ENCODE results near the gene SMG9. TPM values are rescaled to one million over a fixed set of nuclear protein-coding genes. Genes with fewer than 3 reads are reported as not detected.

Gene SMG9
- total and polyA plus RNA-seq, 2 of the 4 experiments (the other 2 are of a cell fraction): 4.8 to 24.3 TPM

DNA sequence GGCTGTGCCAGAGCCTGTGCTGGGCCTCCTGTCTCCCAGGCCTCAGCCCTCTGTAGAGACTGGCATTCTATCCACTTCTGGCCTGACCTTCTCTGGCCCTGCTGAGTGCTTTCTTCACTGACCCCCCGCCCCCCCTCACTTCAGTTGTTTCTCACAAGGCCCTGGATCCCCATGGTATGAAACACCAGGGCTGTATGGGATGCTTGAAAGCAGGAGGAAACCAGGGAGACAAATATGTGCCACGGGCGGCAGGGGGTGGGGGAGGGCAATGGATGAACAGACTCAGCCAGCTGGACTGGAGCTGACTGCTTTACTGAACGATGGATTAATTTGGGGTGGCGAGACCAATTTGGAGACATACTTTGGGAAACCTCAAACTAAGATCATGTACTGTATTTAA is 24.8 kb downstream of the SMG9 start:
- no CpG with 5 or more reads among the region's 5 CpGs for WGBS, 2 experiments (ENCODE audit: extremely low coverage in 2 of 2, insufficient read length in 1 of 2)
- H2AFZ ChIP-seq (replicated peaks; ENCODE audit: low read length, poor library complexity): no peak overlapping the region
- H4K8ac ChIP-seq (ENCODE audit: low read depth in 2 of 2, low read length in 2 of 2): no peak overlapping the region
- in situ Hi-C loops (cut with MboI; ENCODE audit: low sequenced_read_pairs): no loop called here
- no peaks in the 10 kb centered on the region for H4K20me1 ChIP-seq (ENCODE audit: insufficient read depth, low read length)
- no peak overlapping the region for H2BK20ac ChIP-seq (ENCODE audit: low read depth, low read length)
- H3K79me1 ChIP-seq (ENCODE audit: low read depth in 1 of 2, low read length in 2 of 2): 0 out of 4 replicates have a peak, but pooled peaks cover 0 to 3% of the 10 kb centered on the region in 2 experiments
- no peak overlapping the region for H2AK5ac ChIP-seq (ENCODE audit: low read depth, low read length)
- no peaks in the 10 kb centered on the region for H3K27me3 ChIP-seq (ENCODE audit: control insufficient read depth, insufficient read depth, low read length)
- TF ChIP-seq NFE2L2 (IDR thresholded peaks at IDR 0.05; ENCODE audit: low read depth, low read length) (no peak), FOS (IDR thresholded peaks at IDR 0.05; ENCODE audit: low read depth, low read length) (no peak), RFX5 (IDR thresholded peaks at IDR 0.05; ENCODE audit: low read depth, low read length) (no peak), POLR2A (IDR thresholded peaks at IDR 0.05; ENCODE audit: low read depth, low read length) (no peak), MAFK (IDR thresholded peaks at IDR 0.05; ENCODE audit: low read depth, low read length) (no peak), CEBPB (IDR thresholded peaks at IDR 0.05; ENCODE audit: low read depth, low read length) (no peak), RCOR1 (IDR thresholded peaks at IDR 0.05; ENCODE audit: insufficient replicate concordance, low read length) (no peak), MAZ (IDR thresholded peaks at IDR 0.05; ENCODE audit: borderline replicate concordance, low read depth, low read length) (no peak), SMC3 (IDR thresholded peaks at IDR 0.05; ENCODE audit: low read depth, low read length) (no peak), USF2 (IDR thresholded peaks at IDR 0.05; ENCODE audit: low read depth, low read length) (no peak), CHD1 (IDR thresholded peaks at IDR 0.05; ENCODE audit: low read depth, low read length) (no peak), RAD21 (IDR thresholded peaks at IDR 0.05; ENCODE audit: low read length) (no peak), MXI1 (IDR thresholded peaks at IDR 0.05; ENCODE audit: borderline replicate concordance, low read depth, low read length) (no peak), BHLHE40 (IDR thresholded peaks at IDR 0.05; ENCODE audit: low read depth, low read length) (no peak)
- TF ChIP-seq, protein P1, sequence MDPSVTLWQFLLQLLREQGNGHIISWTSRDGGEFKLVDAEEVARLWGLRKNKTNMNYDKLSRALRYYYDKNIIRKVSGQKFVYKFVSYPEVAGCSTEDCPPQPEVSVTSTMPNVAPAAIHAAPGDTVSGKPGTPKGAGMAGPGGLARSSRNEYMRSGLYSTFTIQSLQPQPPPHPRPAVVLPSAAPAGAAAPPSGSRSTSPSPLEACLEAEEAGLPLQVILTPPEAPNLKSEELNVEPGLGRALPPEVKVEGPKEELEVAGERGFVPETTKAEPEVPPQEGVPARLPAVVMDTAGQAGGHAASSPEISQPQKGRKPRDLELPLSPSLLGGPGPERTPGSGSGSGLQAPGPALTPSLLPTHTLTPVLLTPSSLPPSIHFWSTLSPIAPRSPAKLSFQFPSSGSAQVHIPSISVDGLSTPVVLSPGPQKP (IDR thresholded peaks at IDR 0.05; ENCODE audit: borderline replicate concordance, low read depth, low read length): no peak
- TF ChIP-seq, protein P2, sequence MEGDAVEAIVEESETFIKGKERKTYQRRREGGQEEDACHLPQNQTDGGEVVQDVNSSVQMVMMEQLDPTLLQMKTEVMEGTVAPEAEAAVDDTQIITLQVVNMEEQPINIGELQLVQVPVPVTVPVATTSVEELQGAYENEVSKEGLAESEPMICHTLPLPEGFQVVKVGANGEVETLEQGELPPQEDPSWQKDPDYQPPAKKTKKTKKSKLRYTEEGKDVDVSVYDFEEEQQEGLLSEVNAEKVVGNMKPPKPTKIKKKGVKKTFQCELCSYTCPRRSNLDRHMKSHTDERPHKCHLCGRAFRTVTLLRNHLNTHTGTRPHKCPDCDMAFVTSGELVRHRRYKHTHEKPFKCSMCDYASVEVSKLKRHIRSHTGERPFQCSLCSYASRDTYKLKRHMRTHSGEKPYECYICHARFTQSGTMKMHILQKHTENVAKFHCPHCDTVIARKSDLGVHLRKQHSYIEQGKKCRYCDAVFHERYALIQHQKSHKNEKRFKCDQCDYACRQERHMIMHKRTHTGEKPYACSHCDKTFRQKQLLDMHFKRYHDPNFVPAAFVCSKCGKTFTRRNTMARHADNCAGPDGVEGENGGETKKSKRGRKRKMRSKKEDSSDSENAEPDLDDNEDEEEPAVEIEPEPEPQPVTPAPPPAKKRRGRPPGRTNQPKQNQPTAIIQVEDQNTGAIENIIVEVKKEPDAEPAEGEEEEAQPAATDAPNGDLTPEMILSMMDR (conservative IDR thresholded peaks at IDR 0.05; ENCODE audit: low read depth, low read length): no peak
- H3K36me3 ChIP-seq (ENCODE audit: control insufficient read depth, insufficient read depth, low read length): peaks cover 50% of the 10 kb centered on the region
- no peak overlapping the region for H3K23ac ChIP-seq (ENCODE audit: low read depth, low read length)
- no peaks in the 10 kb centered on the region for H3K9me3 ChIP-seq (ENCODE audit: control insufficient read depth, insufficient read depth, low read length)
- H3K4ac ChIP-seq (ENCODE audit: low read depth, low read length): no peak overlapping the region
- H3K27ac ChIP-seq (ENCODE audit: insufficient read depth, low read length): no peak overlapping the region
- dilution Hi-C loops (cut with HindIII; ENCODE audit: low sequenced_read_pairs, unreplicated experiment): no loop called here
- H4K5ac ChIP-seq (ENCODE audit: low read depth, low read length): no peak overlapping the region
- H2BK15ac ChIP-seq (ENCODE audit: low read depth, low read length): no peak overlapping the region
- H3K9me1 ChIP-seq (ENCODE audit: insufficient read depth, low read length): peaks cover 13% of the 10 kb centered on the region; the same call in 1 of the 2 replicates
- no peak overlapping the region for H3K4me2 ChIP-seq (ENCODE audit: low read depth, low read length)
- ChIA-PET POLR2A (ENCODE audit: unreplicated experiment) (no interaction called here), CTCF (no interaction called here)
- H3K14ac ChIP-seq (replicated peaks; ENCODE audit: low read depth, low read length): no peak overlapping the region
- no peak overlapping the region for H3K56ac ChIP-seq (ENCODE audit: extremely low read depth, insufficient read depth, low read length)
- no TSS peak for BruUV-seq (replicated peaks)
- H4K91ac ChIP-seq (ENCODE audit: insufficient read depth, low read depth, low read length): no peak overlapping the region
- no peak for ATAC-seq (ENCODE audit: low read depth)
- H2BK5ac ChIP-seq (ENCODE audit: low read depth, low read length, poor library complexity, severe bottlenecking): no peak overlapping the region
- no peak overlapping the region for H3K18ac ChIP-seq (ENCODE audit: low read depth, low read length)
- H2BK120ac ChIP-seq (ENCODE audit: low read depth, low read length): no peak overlapping the region
- no peak overlapping the region for H3K4me3 ChIP-seq (ENCODE audit: insufficient read depth, low read depth, low read length)
- H3K4me1 ChIP-seq (ENCODE audit: control insufficient read depth, insufficient read depth, low read length): 0 out of 2 replicates have a peak, but pooled peaks cover 2% of the 10 kb centered on the region
- no peak overlapping the region for H3K9ac ChIP-seq (ENCODE audit: low read depth, low read length)
- intact Hi-C loops (cut with micrococcal nuclease): no loop called here
- DNase-seq: no peak
- no peak overlapping the region for H2AK9ac ChIP-seq (replicated peaks; ENCODE audit: low read depth, low read length, poor library complexity)
